Lung (tissue), 12 donors: ENCODE data around the gene MPV17L. TPM values are rescaled to one million over a fixed set of nuclear protein-coding genes. Genes with fewer than 3 reads are reported as not detected.

Source experiments
- ATAC-seq: fragments of 200-7000 bp; cut with Tn5 transposase; one replicate; pipeline ENCODE4 v1.9.1; 2020; ENCODE audit warnings: moderate number of reproducible peaks; ENCODE audit not compliant: insufficient read depth, low FRiP score
- DNase-seq, 3 donors: peaks; one replicate each; pipeline ENCODE4 v3.0.0-alpha.2; 2013 to 2017
- H3K27ac ChIP-seq, 2 donors: one replicate each; pipeline ENCODE4 v1.5.1; 2013; ENCODE audit warnings: mild to moderate bottlenecking in 2 of 2, moderate library complexity in 2 of 2, control low read depth in 1 of 2, inconsistent platforms in 1 of 2, low read depth in 1 of 2, low read length in 1 of 2
- H3K27me3 ChIP-seq, 3 donors: one replicate each; pipeline ENCODE4 v1.5.1; 2013; ENCODE audit warnings: low read length in 2 of 3; ENCODE audit not compliant: control insufficient read depth in 3 of 3, insufficient read depth in 3 of 3
- H3K36me3 ChIP-seq, 4 donors: one replicate each; pipeline ENCODE4 v1.5.1; 2013; ENCODE audit warnings: low read length in 4 of 4, mild to moderate bottlenecking in 1 of 4, moderate library complexity in 1 of 4; ENCODE audit not compliant: control insufficient read depth in 4 of 4, insufficient read depth in 4 of 4
- H3K4me1 ChIP-seq, 5 donors: one replicate each; pipeline ENCODE4 v1.5.1; 2013; ENCODE audit warnings: low read length in 5 of 5, mild to moderate bottlenecking in 2 of 5, moderate library complexity in 1 of 5; ENCODE audit not compliant: control insufficient read depth in 5 of 5, insufficient read depth in 5 of 5
- H3K4me3 ChIP-seq: one replicate; pipeline ENCODE4 v1.5.1; 2013; ENCODE audit warnings: mild to moderate bottlenecking, control low read depth, moderate library complexity
- H3K9ac ChIP-seq, 2 donors: one replicate each; pipeline ENCODE4 v1.5.1; 2013; ENCODE audit warnings: low read length in 2 of 2, control low read depth in 1 of 2; ENCODE audit not compliant: insufficient read depth in 1 of 2
- H3K9me3 ChIP-seq, 4 donors: one replicate each; pipeline ENCODE4 v1.5.1; 2013; ENCODE audit warnings: low read length in 3 of 4, mild to moderate bottlenecking in 1 of 4, moderate library complexity in 1 of 4; ENCODE audit not compliant: control insufficient read depth in 4 of 4, insufficient read depth in 3 of 4
- CTCF ChIP-seq: IDR thresholded peaks from 2 replicates; pipeline ENCODE4 v1.5.1; 2012; ENCODE audit warnings: mild to moderate bottlenecking; ENCODE audit errors: control extremely low read depth, extremely low read depth
- WGBS, 2 donors: extraction: QIAGEN DNeasy Blood & Tissue Kit; methylation state at CpG; one replicate each; pipeline ENCODE4 v1.1.7; 2013; 5-methylcytosine and 5-hydroxymethylcytosine counted together
- polyA plus RNA-seq, 2 donors: library from polyadenylated mRNA; stranded (reverse); fragments of 200-250 nt; gene quantifications; one replicate each; pipeline ENCODE4 v1.2.1, GENCODE V29; 2013
- total RNA-seq, 2 donors: library from RNA; depleted of rRNA in 1 of 2; stranded (reverse); fragments of >200 nt in 1 of 2; gene quantifications; one replicate each; pipeline ENCODE4 v1.2.1, GENCODE V29; 2014 to 2021
- donor health status: control.
- donor health status: control.
- donor health status: Bipolar disorder and iron deficiency.
- donor health status: healthy.
- donor health status: DM: yes; HTN: yes; CAD: no.

The MPV17L gene
- total and polyA plus RNA-seq, 4 donors = 1.0 to 7.0 (median 1.2) TPM

- no peak for ATAC-seq
- H3K27ac ChIP-seq = no peak overlapping the region
- no peaks in the 10 kb centered on the region for H3K9me3 ChIP-seq
- no peaks in the 10 kb centered on the region for H3K36me3 ChIP-seq
- no peaks in the 10 kb centered on the region for H3K27me3 ChIP-seq
- H3K4me3 ChIP-seq = no peak overlapping the region
- TF ChIP-seq CTCF = no peak
- no peak overlapping the region for H3K9ac ChIP-seq
- no peak for DNase-seq
- 89 to 95% methylated on average over 6 of the region's 6 CpGs for WGBS, 2 donors
- H3K4me1 ChIP-seq = no peaks in the 10 kb centered on the region
These were observed 65.8 kb downstream of the MPV17L start for GRCh38 chr16:15461376-15461775.

Other genes starting within 250 kb of the MPV17L start
- gene NPIPA5, start 17.5 kb upstream of the MPV17L start, total RNA-seq = 1 to 10 TPM in 1 of 2 donors, not detected in 1; 8.3 TPM
- gene NPIPA5, start 17.5 kb upstream of the MPV17L start, polyA plus RNA-seq = 10 to 100 TPM in 1 of 2 donors, 1 to 10 TPM in 1; 2.4 to 28.8 TPM
- gene BMERB1, start 38.8 kb downstream of the MPV17L start, total RNA-seq = 10 to 100 TPM in 1 of 2 donors, 1 to 10 TPM in 1; 9.0 to 17.5 TPM
- gene BMERB1, start 38.8 kb downstream of the MPV17L start, polyA plus RNA-seq = 1 to 10 TPM; 5.6 to 6.7 TPM
- gene MARF1, start 247.4 kb downstream of the MPV17L start, total RNA-seq = 10 to 100 TPM; 65.1 to 72.1 TPM
- 10 to 100 TPM; 18.0 to 18.8 TPM for gene MARF1, start 247.4 kb downstream of the MPV17L start, polyA plus RNA-seq